ENCODE data around the gene ZSWIM1. TPM values are rescaled to one million over a fixed set of nuclear protein-coding genes. Genes with fewer than 3 reads are reported as not detected.

ZSWIM1 gene
- total and polyA plus RNA-seq, 2 of the 13 experiments (the other 11 are each of a cell fraction or from before 2014, with no cell fraction given): 9.5 to 11.7 TPM

DNA sequence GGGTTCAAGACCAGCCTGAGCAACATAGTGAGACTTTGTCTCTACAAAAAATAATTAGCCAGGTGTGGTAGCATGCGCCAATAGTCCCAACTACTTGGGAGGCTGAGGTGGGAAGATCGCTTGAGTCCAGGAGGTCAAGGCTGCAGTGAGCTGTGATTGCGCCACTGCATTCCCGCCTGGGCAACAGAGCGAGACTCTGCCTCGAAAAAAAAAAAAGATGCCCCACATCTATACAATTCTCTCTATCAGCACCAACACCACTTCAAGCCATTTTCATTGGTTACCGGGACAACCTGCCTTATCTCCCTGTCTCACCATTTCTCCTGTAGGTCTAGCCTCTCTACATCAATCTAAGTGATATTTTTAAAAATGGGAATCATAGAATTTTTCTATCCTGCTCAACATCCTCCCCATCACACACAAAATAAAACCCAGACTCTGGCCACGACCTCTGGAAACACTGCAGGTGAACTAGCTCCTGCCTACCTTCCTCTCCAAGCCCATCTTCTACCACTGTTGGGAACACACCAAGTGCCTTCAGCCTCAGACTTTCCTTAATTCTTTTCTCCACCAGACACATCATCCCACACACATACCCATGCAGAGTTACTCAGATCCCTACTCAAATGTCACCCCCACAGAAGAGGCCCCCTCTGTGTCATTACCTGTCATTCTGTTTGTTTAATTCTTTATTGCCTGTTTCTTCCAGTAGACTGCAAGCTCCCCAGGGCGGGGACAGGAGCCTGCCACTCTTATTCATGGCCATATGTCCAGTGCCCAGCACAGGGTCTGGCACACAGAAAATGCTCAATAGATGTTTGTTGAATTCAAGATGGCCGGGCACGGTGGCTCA is 40.5 kb downstream of the ZSWIM1 start (continued):
- TF ChIP-seq ZSCAN12 (CRISPR knock-in tag; IDR thresholded peaks at IDR 0.05) (no peak), IKZF1 (IDR thresholded peaks at IDR 0.05) (no peak), ZBTB3 (CRISPR knock-in tag; IDR thresholded peaks at IDR 0.05; ENCODE audit: borderline replicate concordance, low read depth) (0 out of 2 replicates have a peak, but pooled peaks have one; percentile 39), ZNF614 (CRISPR knock-in tag; IDR thresholded peaks at IDR 0.05; ENCODE audit: borderline replicate concordance) (no peak), PITX1 (CRISPR knock-in tag; IDR thresholded peaks at IDR 0.05) (no peak), JARID2 (CRISPR knock-in tag; IDR thresholded peaks at IDR 0.05; ENCODE audit: insufficient replicate concordance) (no peak), NR2C2 (CRISPR knock-in tag; IDR thresholded peaks at IDR 0.05; ENCODE audit: borderline replicate concordance) (peak; percentile 54; the same call in 1 of the 2 replicates), DR1 (CRISPR knock-in tag; IDR thresholded peaks at IDR 0.05) (no peak), MIER2 (CRISPR knock-in tag; IDR thresholded peaks at IDR 0.05) (no peak), ZNF430 (CRISPR knock-in tag; IDR thresholded peaks at IDR 0.05) (no peak), ZNF720 (CRISPR knock-in tag; IDR thresholded peaks at IDR 0.05) (no peak), ZSCAN22 (CRISPR knock-in tag; IDR thresholded peaks at IDR 0.05) (0 out of 2 replicates have a peak, but pooled peaks have one; percentile 38), ERF (CRISPR knock-in tag; IDR thresholded peaks at IDR 0.05) (no peak)
- TF ChIP-seq, protein P1, sequence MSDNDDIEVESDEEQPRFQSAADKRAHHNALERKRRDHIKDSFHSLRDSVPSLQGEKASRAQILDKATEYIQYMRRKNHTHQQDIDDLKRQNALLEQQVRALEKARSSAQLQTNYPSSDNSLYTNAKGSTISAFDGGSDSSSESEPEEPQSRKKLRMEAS (IDR thresholded peaks at IDR 0.05): 0 out of 2 replicates have a peak, but pooled peaks have one; percentile 21
- TF ChIP-seq, protein P2, sequence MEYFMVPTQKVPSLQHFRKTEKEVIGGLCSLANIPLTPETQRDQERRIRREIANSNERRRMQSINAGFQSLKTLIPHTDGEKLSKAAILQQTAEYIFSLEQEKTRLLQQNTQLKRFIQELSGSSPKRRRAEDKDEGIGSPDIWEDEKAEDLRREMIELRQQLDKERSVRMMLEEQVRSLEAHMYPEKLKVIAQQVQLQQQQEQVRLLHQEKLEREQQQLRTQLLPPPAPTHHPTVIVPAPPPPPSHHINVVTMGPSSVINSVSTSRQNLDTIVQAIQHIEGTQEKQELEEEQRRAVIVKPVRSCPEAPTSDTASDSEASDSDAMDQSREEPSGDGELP (IDR thresholded peaks at IDR 0.05; ENCODE audit: borderline replicate concordance, low read depth): no peak
- TF ChIP-seq, protein P3, sequence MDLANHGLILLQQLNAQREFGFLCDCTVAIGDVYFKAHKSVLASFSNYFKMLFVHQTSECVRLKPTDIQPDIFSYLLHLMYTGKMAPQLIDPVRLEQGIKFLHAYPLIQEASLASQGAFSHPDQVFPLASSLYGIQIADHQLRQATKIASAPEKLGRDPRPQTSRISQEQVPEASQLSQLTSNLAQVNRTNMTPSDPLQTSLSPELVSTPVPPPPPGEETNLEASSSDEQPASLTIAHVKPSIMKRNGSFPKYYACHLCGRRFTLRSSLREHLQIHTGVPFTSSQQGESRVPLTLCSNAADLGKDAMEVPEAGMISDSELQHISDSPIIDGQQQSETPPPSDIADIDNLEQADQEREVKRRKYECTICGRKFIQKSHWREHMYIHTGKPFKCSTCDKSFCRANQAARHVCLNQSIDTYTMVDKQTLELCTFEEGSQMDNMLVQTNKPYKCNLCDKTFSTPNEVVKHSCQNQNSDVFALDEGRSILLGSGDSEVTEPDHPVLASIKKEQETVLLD (CRISPR knock-in tag; IDR thresholded peaks at IDR 0.05; ENCODE audit: low read depth): no peak
- TF ChIP-seq, protein P4, sequence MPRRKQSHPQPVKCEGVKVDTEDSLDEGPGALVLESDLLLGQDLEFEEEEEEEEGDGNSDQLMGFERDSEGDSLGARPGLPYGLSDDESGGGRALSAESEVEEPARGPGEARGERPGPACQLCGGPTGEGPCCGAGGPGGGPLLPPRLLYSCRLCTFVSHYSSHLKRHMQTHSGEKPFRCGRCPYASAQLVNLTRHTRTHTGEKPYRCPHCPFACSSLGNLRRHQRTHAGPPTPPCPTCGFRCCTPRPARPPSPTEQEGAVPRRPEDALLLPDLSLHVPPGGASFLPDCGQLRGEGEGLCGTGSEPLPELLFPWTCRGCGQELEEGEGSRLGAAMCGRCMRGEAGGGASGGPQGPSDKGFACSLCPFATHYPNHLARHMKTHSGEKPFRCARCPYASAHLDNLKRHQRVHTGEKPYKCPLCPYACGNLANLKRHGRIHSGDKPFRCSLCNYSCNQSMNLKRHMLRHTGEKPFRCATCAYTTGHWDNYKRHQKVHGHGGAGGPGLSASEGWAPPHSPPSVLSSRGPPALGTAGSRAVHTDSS (CRISPR knock-in tag; conservative IDR thresholded peaks at IDR 0.05): no peak
- TF ChIP-seq, protein P5, sequence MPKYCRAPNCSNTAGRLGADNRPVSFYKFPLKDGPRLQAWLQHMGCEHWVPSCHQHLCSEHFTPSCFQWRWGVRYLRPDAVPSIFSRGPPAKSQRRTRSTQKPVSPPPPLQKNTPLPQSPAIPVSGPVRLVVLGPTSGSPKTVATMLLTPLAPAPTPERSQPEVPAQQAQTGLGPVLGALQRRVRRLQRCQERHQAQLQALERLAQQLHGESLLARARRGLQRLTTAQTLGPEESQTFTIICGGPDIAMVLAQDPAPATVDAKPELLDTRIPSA (CRISPR knock-in tag; IDR thresholded peaks at IDR 0.05; ENCODE audit: borderline replicate concordance): no peak
- TF ChIP-seq, protein P6, sequence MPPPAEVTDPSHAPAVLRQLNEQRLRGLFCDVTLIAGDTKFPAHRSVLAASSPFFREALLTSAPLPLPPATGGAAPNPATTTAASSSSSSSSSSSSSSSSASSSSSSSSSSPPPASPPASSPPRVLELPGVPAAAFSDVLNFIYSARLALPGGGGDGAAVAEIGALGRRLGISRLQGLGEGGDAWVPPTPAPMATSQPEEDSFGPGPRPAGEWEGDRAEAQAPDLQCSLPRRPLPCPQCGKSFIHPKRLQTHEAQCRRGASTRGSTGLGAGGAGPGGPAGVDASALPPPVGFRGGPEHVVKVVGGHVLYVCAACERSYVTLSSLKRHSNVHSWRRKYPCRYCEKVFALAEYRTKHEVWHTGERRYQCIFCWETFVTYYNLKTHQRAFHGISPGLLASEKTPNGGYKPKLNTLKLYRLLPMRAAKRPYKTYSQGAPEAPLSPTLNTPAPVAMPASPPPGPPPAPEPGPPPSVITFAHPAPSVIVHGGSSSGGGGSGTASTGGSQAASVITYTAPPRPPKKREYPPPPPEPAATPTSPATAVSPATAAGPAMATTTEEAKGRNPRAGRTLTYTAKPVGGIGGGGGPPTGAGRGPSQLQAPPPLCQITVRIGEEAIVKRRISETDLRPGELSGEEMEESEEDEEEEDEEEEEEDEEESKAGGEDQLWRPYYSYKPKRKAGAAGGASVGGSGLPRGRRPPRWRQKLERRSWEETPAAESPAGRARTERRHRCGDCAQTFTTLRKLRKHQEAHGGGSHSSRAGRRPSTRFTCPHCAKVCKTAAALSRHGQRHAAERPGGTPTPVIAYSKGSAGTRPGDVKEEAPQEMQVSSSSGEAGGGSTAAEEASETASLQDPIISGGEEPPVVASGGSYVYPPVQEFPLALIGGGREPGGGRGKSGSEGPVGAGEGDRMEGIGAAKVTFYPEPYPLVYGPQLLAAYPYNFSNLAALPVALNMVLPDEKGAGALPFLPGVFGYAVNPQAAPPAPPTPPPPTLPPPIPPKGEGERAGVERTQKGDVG (CRISPR knock-in tag; IDR thresholded peaks at IDR 0.05; ENCODE audit: borderline replicate concordance): no peak
- TF ChIP-seq, protein P7, sequence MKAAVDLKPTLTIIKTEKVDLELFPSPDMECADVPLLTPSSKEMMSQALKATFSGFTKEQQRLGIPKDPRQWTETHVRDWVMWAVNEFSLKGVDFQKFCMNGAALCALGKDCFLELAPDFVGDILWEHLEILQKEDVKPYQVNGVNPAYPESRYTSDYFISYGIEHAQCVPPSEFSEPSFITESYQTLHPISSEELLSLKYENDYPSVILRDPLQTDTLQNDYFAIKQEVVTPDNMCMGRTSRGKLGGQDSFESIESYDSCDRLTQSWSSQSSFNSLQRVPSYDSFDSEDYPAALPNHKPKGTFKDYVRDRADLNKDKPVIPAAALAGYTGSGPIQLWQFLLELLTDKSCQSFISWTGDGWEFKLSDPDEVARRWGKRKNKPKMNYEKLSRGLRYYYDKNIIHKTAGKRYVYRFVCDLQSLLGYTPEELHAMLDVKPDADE (CRISPR knock-in tag; IDR thresholded peaks at IDR 0.05): no peak
